Lung microvascular endothelial cell (primary cell): ENCODE measurements around the gene FAM200A. TPM values are rescaled to one million over a fixed set of nuclear protein-coding genes. Genes with fewer than 3 reads are reported as not detected.
"Not testable (repeated sequence)": the region's sequence is repeated elsewhere in the genome, so short reads cannot be mapped to it uniquely, and the experiment has no call there.

Experiments used
- DNase-seq, 2 donors: peaks; one replicate each; pipeline versions ENCODE4 v3.0.0 to v3.0.0-alpha.2; 2010; ENCODE audit warnings: low read depth in 2 of 2
- total RNA-seq: library from RNA; depleted of rRNA; stranded (reverse); fragments of >200 nt; gene quantifications from 2 replicates; pipeline ENCODE4 v1.2.1, GENCODE V29; 2014

Gene FAM200A
- total RNA-seq, 1 donor from 2014 or later = 3.8 TPM

GRCh38 chr7:99504281-99504602, 47.7 kb downstream of the FAM200A start:
- DNase-seq = no peak

- DNase-seq = not testable (repeated sequence)
Measured at GRCh38 chr7:99501236-99501635, 50.7 kb downstream of the FAM200A start.

- DNase-seq = no peak
Measured at GRCh38 chr7:99500637-99501009, 51.3 kb downstream of the FAM200A start.

- DNase-seq = peak; percentile 89 to 92
Measured at GRCh38 chr7:99499721-99500636, 51.9 kb downstream of the FAM200A start, which contains the start of gene ZNF394. TSS of gene ZNF394 (minus strand) at chr7:99500281. CDS start at chr7:99500093, 188 bp downstream.

GRCh38 chr7:99499371-99499720, 52.6 kb downstream of the FAM200A start:
- peak; percentile 41 for DNase-seq

- peak in 1 of 2 donors; percentile 17 for DNase-seq
Measured at GRCh38 chr7:99498546-99498944, 53.4 kb downstream of the FAM200A start.

GRCh38 chr7:99497766-99498545, 54.0 kb downstream of the FAM200A start:
- DNase-seq = no peak

Other genes with a start within 250 kb of the FAM200A start
- 153 and 182 TPM in 2 replicates for gene ARPC1A, start 226.2 kb downstream of the FAM200A start, total RNA-seq
- gene ARPC1B, start 177.4 kb downstream of the FAM200A start, total RNA-seq = 275 and 340 TPM in 2 replicates
- gene PDAP1, start 143.5 kb downstream of the FAM200A start, total RNA-seq = 15.7 and 17.9 TPM in 2 replicates
- gene BUD31, start 143.1 kb downstream of the FAM200A start, total RNA-seq = 73.0 and 75.0 TPM in 2 replicates
- gene PTCD1, start 113.3 kb downstream of the FAM200A start, total RNA-seq = 3.1 and 4.2 TPM in 2 replicates
- 16.3 and 17.4 TPM in 2 replicates for gene CPSF4, start 113.2 kb downstream of the FAM200A start, total RNA-seq
- gene ATP5MF, start 85.9 kb downstream of the FAM200A start, total RNA-seq = 359 and 414 TPM in 2 replicates
- gene ZNF789, start 79.2 kb downstream of the FAM200A start, total RNA-seq = 2.4 and 3.6 TPM in 2 replicates
- gene ZNF394, start 51.8 kb downstream of the FAM200A start, total RNA-seq = 17.2 and 25.8 TPM in 2 replicates
- 6.1 and 7.5 TPM in 2 replicates for gene ZKSCAN5, start 47.5 kb downstream of the FAM200A start, total RNA-seq
- 4.6 and 9.5 TPM in 2 replicates for gene ZNF655, start 6.5 kb upstream of the FAM200A start, total RNA-seq
- 0.22 TPM in 1 of 2 replicates, not detected in the other for gene TMEM225B, start 46.2 kb upstream of the FAM200A start, total RNA-seq
- gene ZSCAN25, start 64.8 kb upstream of the FAM200A start, total RNA-seq = 7.4 and 12.1 TPM in 2 replicates
- gene CYP3A5, start 127.9 kb upstream of the FAM200A start, total RNA-seq = not detected in 2 replicates
- gene CYP3A7, start 183.1 kb upstream of the FAM200A start, total RNA-seq = not detected in 2 replicates
- gene CYP3A4, start 232.1 kb upstream of the FAM200A start, total RNA-seq = not detected in 2 replicates